Umbilical cord (tissue), 2 donors: Measurements from ENCODE around the gene ACOT7. TPM values are rescaled to one million over a fixed set of nuclear protein-coding genes. Genes with fewer than 3 reads are reported as not detected.

Experiments
- DNase-seq: peaks from one replicate; pipeline ENCODE4 v3.0.0-alpha.2; 2015; ENCODE audit warnings: low spot score
- total RNA-seq: library from RNA; depleted of rRNA; stranded (reverse); fragments of >200 nt; gene quantifications from one replicate; pipeline ENCODE4 v1.2.3, GENCODE V29; 2014; ENCODE audit warnings: low replicate concordance; ENCODE audit not compliant: insufficient read depth

Gene ACOT7
- total RNA-seq, 1 donor from 2014 or later, result 7.5 TPM

- DNase-seq, result peak; percentile 89
Observed at GRCh38 chr1:6343506-6344405, 49.8 kb downstream of the ACOT7 start.

DNA sequence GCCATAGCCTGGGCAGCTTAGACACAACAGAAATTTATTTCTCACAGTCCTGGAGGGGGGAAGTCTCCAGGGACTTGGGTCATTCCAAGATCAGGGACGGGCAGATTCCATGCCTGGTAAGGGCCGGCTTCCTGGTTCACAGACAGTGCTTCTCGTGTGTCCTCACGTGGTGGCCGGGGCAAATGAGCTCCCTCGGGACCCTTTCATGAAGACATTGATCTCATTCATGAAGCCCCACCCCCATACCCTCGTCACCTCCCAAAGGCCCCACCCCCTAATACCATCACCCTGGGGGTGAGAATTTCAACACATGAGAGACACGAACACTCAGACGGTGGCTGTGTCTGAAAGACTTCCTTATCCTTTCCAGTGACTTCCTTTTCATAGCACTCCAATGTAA, 51.5 kb downstream of the ACOT7 start:
- no peak for DNase-seq

GRCh38 chr1:6338695-6339094, 54.9 kb downstream of the ACOT7 start:
- DNase-seq, result no peak

DNA sequence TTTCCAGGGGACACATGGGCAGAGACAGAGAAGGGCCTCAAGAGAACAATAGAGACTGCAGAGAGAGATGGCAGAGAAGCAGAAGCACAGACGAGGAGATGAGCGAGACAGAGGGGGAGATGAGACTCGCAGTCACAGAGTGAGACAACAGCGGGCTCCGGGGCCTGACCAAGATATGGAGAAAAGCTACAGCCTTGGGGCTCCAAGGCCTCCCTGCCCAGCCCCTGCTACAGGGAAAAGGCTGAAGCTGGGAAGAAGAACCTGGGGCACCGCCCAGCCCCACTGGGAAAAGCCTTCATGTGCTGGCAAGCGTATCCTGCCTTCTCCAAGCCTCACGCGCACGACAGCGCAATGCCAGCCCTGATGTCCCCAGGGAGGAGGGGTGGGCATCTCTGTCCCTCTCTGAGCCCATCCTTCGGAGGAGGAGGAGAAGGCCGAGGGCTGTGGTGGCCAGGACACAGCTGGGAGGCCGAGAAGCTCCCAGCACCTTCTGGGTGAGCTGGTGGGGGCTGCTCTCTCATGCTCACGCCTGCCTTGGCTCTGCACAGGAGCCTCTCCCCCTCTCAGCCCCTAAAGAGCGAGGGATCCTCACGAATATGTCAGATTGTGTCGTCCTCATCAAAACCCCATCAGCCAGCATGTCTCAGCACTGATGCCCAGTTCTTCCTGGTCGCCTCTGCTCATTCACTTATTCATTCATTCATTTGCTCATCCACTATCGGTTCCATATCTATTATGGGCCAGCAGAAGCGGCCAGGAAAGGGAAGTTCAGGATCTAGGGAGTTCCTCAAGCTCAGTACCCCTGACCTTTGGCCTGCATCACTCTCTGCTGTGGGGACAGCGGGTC, 56.6 kb downstream of the ACOT7 start:
- no peak for DNase-seq

GRCh38 chr1:6334261-6334993, 59.1 kb downstream of the ACOT7 start:
- no peak for DNase-seq

DNA sequence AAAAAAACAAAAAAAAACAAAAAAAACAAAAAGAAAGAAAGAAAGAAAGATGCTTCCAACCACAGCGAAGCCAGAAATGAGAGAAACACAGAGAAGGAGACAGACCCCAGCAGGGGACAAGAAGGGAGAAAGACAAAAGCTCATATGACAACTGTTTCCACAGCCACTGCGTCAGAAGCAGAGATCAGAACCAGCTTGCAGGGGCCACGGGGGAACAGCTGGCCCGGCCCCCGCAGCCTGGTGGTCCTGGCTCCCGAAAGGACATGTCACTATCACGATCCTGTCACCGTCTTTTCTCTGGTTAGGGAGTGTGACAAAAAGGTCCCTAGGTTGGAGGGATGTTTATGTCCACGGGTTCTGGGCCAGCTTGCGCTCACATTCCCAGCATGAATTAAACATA, 60.7 kb downstream of the ACOT7 start:
- no peak for DNase-seq

DNA sequence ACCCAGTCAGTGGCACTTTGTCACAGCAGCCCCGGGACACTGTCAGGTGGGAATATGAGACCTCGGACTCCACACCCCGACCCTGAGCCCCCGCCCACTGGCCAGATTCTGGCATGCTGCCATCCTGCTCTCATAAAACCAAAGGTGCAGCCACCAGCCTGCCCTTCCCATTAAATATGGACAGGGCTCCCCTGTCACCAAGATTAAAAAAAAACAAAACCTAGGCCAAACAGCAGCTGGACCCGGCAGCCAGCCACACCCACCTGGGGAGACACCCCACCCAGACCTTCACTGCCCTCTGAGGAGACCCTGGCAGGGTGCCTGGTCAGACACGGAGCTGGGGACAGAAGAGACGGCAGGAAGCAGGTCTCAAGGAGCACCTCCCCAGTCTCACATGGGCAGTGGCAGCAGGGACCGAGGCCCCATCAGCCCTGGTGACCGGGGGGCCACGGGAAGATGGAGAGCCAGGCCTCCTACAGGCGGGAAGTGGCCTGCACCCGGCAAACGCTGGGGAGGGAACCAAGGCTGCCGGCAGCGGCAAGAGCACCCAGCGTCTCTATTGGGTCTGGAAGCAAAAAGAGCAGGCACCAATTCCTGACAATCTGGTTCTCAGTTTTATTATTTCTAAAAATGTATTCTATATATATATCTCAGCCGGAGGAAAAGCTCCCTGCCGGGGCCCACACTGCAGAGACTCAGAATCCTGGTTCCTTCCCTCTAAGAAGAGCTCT, 61.9 kb downstream of the ACOT7 start:
- DNase-seq, result no peak

- peak; percentile 57 for DNase-seq
Observed at GRCh38 chr1:6330410-6330911, 63.1 kb downstream of the ACOT7 start.

- DNase-seq, result peak; percentile 69
Observed at GRCh38 chr1:6329851-6330250, 63.7 kb downstream of the ACOT7 start.

GRCh38 chr1:6329396-6329795, 64.2 kb downstream of the ACOT7 start:
- DNase-seq, result peak; percentile 87

- no peak for DNase-seq
Observed at GRCh38 chr1:6328696-6329095, 64.9 kb downstream of the ACOT7 start.

GRCh38 chr1:6328091-6328490, 65.5 kb downstream of the ACOT7 start:
- no peak for DNase-seq

- no peak for DNase-seq
Observed at GRCh38 chr1:6325482-6325881, 68.1 kb downstream of the ACOT7 start.

DNA sequence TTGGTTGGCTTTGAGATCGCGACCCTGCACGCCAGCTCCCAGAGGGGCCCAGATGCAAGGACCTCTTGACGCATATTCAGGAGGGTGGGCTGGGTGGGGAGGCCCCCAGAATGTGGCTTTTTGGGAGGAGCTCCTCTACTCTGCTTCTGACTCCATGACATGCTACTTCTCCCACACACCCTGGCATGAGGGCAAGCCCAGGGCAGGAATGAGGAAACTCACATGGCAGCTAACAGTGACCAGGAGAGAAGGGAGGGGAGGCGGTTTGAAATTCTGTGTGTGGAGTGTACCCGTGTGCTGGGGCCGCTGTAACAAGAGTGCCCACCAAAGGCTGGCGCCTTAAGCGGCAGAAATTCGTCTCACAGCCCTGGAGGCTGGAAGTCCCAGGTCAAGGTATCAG, 71.4 kb downstream of the ACOT7 start:
- DNase-seq, result no peak

GRCh38 chr1:6321205-6321604, 72.4 kb downstream of the ACOT7 start:
- peak; percentile 33 for DNase-seq

- no peak for DNase-seq
Observed at GRCh38 chr1:6317098-6317760, 76.3 kb downstream of the ACOT7 start.

- DNase-seq, result no peak
Observed at GRCh38 chr1:6316240-6317097, 77.1 kb downstream of the ACOT7 start.

DNA sequence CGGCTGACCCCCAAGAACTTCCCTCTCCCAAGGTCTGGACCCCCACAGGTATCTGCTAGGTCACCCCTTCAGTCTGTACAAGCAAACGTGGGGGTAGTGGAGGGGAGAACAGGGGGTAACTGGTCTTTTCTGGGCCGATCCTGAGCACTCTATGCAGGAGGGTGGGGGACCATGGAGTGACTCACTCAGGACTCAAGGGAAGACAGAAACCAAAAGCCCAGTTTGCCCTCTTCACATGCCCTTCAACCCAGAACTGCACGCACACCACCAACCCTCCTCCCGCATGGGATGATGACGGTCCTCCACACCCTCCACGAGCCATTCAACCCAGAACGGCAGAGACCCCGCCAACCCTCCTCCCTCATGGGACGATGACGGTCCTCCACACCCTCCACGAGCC, 79.1 kb downstream of the ACOT7 start:
- no peak for DNase-seq

DNA sequence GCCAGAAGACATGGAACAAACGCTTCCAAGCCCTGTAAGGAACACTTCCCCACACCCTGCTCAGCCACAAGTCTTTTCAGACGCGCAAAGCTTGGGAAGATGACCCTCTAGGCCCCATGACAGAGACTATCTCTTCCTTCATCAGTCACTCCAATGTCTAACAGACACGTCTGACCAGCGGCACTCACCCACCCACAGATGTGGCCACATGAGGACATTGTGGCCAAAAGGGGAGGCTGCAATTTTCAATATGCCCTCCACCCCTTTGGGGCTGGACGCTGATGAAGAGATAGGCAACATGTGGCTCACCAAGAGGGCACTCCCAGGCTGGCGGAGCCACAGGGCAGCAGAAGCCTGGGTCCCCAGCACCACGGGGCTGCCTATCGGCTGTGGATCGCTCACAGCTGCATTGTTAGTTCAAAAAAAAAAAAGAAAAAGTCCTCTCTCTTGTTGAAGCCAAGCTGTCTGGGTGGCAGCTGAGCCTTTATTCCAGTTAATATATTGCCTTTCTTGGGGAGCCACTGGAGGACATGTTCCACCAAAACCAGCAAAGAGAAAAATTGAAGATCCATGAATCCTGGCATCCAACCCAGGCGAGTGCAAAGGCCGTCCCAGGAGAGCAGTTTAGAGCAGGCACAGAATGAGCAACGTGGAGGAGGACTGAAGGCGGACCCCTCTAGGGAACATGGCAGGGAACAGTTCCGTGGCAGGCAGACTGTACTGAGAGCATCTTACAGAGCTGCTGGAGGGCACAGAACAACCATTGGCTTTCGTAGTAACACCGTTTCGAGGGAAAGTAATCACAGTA, 80.0 kb downstream of the ACOT7 start:
- no peak for DNase-seq
